GM19324 (cell line): ENCODE data around the gene CEP250.
A peak's percentile ranks its signal among the peaks of the same experiment; 100 is the strongest.
"Not testable (repeated sequence)": the region's sequence is repeated elsewhere in the genome, so short reads cannot be mapped to it uniquely, and the experiment has no call there.

Experiments used
- ATAC-seq: cut with Tn5 transposase; IDR thresholded peaks from one replicate; pipeline ENCODE4 v1.9.1; 2021; ENCODE audit warnings: mild to moderate bottlenecking, moderate library complexity; ENCODE audit not compliant: unreplicated experiment, low FRiP score

Gene CEP250

DNA sequence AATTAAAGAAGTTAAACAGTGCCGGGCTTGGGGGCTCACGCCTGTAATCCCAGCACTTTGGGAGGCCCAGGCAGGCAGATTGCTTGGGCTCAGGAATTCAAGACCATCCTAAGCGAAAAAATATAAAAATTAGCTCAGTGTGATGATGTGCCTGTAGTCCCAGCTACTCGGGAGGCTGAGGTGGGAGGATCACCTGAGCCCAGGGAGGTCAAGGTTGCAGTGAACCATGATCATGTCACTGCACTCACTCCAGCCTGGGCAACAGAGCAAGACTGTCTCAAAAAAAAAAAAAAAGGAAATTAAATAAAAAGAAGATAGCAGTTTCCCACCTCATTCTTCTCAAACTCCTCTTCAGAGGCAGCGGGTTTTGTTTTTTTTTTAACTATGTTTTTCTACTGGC lies 62.4 kb downstream of the CEP250 start:
- ATAC-seq: not testable (repeated sequence)

DNA sequence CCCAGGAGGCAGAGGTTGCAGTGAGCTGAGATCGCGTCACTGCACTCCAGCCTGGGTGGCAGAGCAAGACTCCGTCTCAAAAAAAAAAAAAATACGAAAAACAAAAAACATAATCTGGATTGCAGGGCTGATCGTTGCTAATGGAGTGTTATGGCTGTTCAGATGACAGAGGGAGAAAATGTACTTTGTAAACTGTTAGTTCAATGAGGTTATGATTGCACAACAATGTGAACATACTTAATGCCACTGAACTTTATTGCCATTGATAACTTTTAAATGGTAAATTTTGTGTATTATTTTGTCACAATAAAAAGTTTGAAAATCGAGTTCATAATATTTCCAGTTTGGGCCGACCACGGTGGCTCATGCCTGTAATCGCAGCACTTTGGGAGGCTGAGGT lies 63.6 kb downstream of the CEP250 start:
- ATAC-seq: no peak

DNA sequence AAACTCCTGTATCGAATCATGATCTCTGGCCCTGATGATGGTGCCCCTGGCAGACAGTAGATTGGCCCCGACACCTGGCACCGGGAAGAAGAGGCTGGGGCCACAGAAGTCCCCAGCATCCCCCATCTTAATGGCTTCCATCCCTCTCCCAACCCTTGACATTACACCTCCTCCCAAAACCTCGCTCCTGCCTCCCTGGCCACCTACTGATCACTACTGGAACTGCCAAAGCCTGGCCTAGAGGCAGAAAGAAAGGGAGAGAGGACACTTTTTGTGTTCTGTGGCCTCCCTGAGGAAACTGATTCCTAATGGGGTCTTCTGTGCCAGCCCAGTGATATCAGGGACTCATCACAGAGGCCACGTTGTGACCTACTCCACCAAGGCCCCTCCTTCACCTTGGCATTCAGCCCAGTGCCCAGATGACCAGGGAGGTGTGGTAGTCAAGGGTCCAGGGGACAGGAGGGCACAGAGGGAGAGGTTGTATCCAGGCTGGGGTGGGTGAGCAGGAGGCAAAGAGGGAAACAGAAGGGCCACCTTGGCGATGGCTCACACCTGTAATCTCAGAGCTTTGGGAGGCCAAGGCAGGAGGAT lies 68.0 kb downstream of the CEP250 start:
- no peak for ATAC-seq

DNA sequence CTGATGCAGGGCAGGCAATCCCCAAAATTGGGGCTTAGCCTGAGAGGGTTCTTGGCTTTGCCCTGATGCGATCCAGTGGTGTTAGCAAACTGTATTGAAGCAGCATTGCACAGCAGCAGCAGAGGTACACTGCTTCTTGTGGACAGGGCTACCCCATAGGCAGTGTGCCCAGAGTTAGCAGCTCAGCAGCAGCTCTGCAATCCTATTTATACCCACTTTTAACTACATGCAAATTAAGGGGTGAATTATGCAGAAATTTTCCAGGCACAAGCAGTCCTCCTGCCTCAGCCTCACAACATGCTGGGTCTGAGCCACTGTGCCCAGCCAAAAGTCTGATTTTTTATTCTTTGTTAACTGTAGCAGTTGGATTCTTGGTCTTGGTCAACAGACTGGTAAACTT lies 70.2 kb downstream of the CEP250 start:
- no peak for ATAC-seq

DNA sequence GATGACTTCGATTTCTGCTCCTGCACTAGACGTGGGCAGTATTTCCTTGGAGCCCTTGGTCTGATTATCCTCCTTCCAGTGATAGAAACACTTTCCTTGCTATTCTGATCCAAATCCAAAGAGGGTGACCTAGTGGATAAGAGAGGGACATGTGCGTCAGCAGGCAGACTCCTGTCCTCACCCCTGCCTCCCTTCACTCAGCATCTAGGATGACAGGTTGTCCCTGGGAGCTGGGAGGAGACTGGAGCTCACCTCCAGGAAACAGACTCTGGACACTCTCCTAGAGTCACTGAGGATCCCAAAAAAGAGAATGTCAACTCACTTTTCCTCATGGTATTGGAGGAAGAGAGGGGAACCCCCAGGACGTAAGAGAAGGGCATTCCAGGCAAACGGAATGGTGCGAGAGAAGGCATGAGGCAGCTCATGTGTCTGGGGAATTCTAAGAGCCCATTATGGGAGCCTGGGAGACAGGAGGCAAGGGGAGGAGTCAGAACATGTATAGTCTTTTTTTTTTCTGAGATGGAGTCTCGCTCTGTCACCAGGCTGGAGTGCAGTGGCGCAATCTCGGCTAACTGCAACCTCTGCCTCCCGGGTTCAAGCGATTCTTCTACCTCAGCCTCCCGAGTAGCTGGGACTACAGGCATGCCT lies 71.8 kb downstream of the CEP250 start:
- ATAC-seq: no peak

DNA sequence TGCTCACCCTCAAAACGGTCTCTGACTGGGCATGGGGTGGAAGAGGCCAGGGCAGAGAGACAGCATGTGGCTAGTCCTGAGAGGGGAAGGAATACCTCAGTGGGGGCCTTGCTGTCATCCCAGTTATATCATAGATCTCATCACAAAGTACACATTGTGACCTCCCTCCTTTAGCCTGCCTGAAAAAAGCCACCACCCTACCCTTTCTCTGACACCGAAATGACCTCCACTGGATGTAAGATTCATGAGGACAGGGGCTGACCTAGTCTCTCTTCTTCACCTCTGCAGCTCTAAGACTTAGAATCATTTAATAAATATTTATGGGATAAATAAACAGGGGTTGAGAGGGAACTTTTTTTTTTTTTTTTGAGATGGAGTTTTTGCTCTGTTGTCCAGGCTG lies 74.2 kb downstream of the CEP250 start, which contains the start of gene C20orf173:
TSS of gene C20orf173 (minus strand) at position 101 of the 400 bp plus-strand sequence. CDS start 279 bp downstream, outside the sequence.
- ATAC-seq: no peak

DNA sequence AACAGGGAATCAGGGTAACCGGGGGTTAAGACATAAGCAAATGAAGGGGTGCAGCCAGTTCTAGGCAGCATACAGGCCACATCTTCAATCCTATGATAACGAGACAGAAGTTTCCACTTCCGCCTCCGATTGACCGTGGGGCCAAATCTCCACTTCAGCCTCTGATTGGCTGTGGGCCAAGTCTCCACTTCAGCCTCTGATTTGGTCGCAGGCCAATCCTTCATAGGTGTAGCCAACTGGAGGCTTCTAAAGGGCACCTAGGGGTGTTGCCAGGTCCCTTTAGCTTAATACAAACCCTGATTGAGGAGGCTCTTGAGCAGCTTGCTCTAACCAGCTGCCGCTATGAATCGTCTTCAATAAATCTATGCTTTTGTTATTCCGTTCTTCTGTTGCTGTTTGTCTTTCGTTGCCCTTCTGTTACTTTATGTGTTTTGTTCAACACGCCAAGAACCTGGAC lies 84.4 kb downstream of the CEP250 start:
- no peak for ATAC-seq

DNA sequence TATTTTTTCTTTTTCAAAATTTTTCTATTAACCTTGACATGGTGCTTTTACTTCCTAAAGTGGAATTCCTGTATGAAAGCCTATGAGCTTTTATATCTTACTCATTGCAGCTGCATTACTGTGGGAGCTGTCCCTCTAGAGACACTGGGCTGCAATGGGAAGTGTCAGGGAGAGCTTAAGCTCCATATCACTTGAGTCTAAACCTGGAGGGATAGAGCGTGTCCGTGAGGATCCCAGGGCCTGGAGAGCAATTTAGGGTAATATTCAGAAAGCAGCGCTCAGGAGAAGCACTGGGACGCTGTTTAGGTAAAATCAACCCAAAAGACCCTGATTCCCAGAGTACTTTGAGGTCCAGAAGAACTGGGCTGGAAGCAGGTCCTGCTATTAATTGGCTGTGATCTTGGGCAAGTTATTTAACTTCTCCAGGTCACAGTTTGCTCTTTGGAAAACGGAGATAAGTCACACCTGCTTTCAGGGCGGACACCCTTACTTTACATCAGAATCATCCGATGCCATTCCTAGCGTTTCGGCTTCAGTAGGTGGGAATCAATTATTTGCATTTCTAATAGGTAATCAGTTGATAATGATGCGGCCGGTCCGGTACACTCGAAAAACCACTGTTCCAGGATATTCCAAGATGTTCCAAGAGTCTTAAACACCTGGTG lies 85.9 kb downstream of the CEP250 start:
- no peak for ATAC-seq

DNA sequence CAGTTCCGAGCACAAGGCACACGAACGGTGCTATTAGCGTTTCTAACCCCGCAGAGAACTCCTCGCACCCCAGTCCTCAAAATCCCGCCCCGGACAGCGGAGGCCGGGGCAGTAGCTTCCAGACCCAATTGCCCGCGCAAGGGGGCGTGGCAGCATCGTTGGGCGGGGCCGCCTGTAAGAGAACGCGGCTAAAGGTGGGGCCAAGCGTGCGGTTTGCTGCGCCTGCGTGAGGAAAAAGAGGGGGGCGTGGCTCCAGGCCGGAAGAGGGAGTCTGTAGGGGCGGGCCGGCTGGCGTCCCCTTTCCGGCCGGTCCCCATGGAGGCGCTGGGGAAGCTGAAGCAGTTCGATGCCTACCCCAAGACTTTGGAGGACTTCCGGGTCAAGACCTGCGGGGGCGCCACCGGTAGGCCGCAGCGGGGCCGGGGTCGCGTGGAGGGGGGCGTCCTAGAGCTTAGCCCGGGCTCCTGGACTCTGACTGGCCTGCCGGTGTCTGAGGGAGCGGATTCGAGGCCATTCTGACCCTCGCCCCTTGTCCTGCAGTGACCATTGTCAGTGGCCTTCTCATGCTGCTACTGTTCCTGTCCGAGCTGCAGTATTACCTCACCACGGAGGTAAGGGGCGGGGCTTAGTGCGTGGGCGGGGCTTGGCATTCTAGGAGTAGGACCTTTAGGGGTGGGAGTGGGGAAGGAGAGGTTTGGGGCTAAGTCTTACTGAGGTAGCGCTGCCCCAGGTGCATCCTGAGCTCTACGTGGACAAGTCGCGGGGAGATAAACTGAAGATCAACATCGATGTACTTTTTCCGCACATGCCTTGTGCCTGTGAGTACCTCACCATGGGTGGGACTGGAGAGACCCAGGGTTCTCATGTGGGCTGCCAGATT lies 86.6 kb downstream of the CEP250 start, which contains the start of gene ERGIC3:
TSS of gene ERGIC3 (plus strand) at position 296 of the 880 bp plus-strand sequence. CDS start at position 316, 20 bp downstream.
- ATAC-seq: peak; percentile 92

DNA sequence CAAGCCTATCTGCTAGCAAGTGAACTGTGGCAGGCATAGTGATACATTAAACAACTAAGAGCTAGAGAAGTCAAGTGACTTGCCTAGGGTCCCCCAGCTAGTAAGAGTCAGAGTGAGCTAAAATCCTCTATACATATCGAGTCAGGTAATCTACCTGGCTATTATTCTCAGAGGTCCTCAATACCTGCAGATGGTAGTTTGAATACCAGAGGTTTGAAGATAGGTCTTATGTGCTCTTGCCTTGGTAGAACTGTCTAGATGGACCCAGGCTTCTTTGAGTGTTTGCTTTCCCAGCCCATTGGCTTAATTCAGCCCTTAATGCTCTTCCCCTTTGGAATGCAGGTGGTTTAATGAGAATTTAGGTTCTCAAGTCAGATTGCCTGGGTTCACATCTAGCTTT lies 87.6 kb downstream of the CEP250 start:
- ATAC-seq: no peak

DNA sequence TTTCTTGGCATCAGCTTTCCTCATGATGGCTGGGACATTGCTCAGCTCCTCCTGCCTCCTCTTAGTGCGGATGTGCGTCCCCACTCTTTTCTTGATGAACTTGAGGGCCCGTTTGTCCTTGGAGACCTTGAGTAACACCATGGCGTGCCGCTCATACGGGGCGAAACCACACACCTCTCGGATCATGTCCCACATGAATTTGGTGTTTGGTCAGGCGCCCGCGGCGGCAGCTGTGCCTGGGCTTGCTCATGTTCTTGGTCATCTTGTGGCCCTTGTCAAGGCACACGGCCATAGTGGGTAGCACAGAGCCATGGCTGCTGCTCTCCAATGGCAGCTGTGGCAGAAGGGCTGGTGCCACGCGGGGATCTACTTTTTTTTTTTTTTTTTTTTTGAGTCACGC lies 89.0 kb downstream of the CEP250 start:
- no peak for ATAC-seq

DNA sequence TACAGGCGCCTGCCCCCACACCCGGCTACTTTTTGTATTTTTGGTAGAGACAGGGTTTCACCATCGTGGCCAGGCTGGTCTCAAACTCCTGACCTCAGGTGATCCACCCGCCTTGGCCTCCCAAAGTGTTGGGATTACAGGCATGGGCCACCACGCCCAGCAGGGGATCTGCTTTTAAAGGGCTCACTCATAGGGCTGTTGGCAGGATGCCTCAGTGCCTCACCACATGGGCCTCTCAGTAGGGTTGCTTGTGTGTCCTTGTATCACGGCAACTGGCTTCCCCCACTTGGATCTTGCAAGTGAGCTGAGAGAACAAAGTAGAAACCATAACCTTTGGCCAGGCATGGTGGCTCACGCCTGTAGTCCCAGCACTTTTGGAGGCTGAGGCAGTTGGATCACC lies 89.5 kb downstream of the CEP250 start:
- not testable (repeated sequence) for ATAC-seq

DNA sequence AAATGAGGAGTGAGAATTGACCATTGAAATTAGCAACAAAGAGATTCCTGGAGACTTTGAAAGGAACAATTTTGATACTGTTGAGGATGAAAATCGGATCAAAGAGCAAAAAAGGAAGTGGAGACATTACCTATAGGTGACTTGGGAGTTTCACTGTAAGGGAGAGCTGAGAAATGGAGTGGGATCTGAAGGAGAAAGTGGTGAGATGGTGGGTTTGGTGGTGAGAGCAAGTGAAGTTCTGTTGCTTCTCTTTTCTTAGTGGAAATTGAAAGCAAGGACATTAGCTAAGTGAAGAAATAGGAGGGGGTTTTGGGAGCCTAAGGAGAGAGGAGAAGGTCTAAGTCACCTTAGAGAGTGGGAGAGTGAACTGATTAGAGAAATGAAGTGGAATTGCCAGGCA lies 90.7 kb downstream of the CEP250 start:
- ATAC-seq: no peak

DNA sequence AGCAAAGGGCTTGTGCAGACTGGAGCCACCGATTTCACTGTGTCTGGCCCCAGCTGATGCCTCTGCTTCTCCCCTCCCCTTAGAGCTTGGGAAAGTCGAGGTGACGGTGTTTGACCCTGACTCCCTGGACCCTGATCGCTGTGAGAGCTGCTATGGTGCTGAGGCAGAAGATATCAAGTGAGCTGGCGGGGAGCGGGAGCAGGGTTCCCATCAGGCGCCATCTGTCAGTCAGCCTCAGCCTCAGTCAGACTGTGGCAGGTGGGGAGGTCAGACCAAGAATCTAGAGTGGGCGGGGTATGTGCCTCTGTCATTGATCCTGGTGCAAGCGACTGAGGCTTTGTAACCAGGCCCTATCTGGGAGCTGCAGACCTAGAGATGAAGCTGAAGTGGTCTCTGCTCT lies 91.9 kb downstream of the CEP250 start:
- ATAC-seq: no peak

DNA sequence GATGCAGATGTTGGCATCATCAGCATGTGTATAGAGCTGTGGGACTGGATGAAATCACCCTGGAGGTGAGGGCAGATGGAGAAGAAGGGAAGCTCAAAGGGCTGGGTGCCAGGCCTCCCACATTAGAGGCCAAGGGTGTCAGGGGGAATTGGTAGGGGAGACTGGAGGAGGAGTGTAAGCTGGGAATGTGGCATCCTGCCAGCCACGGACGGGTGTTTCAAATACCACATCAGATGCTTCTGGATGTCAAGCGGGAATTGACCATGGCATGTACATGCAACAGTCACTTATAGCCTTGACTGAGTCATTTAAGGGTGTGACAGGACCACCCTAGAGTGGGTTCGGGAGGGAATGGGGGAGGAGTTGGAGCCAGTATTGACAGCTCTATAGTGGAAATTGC lies 96.1 kb downstream of the CEP250 start:
- ATAC-seq: no peak

DNA sequence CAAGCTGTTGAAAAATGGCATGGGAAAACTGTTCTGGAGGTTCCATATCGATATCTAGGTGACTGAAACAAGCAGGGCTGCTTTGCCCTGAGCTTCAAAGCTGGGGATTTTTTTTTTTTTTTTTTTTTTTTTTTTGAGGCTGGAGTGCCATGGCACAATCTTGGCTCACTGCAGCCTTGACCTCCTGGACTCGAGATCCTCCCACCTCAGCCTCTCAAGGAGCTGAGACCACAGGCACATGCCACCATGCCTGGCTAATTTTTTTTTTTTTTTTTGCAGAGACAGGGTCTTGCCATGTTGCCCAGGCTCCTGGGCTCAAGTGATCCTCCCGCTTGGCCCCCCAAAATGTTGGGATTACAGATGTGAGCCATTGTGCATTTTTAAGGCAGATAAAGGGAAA lies 97.5 kb downstream of the CEP250 start:
- no peak for ATAC-seq

DNA sequence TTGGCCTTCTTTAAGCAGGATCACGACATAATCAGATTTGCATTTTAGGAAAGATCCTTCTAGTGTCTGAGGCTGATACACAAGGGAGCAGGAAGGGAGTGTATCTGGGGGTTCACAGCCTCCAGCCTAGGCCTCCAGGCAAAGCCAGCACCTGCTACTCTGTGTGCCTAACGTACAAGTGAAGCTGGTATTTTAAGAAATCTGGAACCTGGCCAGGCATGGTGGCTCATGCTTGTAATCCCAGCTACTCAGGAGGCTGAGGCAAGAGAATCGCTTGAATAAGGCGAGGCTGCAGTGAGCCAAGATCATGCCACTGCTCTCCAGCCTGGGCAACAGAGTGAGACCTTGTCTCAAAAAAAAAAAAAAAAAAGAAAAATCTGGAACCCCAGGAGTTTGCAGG lies 100.1 kb downstream of the CEP250 start:
- ATAC-seq: not testable (repeated sequence)

DNA sequence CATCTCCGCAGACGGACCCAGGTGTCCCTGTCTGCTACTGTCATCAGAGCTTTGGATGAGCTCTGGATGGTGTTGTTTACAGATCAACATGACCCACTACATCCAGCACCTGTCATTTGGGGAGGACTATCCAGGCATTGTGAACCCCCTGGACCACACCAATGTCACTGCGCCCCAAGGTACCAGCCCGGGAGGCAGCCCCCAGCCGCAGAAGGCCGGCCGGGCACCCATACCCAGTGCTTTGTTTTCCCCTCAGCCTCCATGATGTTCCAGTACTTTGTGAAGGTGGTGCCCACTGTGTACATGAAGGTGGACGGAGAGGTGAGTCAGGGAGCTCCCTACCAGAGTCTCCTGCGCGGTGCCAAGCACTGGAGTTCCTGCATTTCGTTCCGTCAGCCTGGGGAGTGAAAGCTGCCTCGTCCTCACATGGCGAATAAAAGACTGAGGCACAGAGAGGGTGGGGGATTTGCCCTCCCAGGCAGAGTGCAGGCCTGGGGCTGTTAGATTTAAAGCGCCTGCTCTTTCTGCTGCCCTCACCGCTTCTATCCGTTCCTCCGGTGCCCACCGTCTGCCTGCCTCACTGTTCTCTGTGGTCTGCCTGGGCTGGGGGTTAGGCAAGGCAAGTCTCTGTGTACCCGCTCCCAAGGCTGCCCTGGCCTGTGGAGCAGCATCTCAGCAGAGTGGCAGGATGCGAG lies 100.7 kb downstream of the CEP250 start:
- ATAC-seq: no peak

DNA sequence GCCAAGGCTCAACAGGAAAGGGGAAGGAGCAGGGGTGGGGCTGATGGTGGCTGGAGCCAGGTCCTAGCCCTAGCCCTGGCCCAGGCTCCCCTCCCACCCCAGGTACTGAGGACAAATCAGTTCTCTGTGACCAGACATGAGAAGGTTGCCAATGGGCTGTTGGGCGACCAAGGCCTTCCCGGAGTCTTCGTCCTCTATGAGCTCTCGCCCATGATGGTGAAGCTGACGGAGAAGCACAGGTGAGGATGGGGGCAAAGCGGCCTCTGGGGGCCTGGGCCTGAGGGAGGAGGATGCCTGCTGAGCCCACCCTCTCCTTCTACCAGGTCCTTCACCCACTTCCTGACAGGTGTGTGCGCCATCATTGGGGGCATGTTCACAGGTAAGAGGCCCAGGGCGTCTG lies 101.5 kb downstream of the CEP250 start:
- ATAC-seq: no peak

DNA sequence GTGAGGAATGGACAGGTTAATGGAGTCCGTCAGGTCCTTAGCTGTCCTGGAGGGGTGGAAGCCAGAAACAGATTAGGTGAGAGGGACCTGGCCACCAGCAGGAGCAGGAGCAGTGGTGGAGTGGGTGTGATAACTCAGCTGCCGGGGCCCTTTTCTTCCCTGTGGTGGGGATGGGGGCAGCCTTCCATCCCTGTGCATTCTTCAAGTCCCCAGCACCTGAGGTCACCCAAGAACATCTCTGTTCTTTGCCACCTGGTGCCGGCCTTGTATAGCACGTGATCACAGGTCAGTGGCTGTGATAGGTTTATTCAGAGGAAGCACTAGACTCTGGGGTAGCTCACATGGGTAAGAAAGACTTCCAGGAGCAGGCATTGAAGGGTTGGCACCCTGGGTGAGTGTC lies 103.1 kb downstream of the CEP250 start:
- no peak for ATAC-seq
